ENCODE results near the gene INTU.

GRCh38 chr4:127708985-127709384 is 76.2 kb downstream of the INTU start:
- TF ChIP-seq POLR2A (IDR thresholded peaks at IDR 0.05) = no peak
- TF ChIP-seq, protein P1, sequence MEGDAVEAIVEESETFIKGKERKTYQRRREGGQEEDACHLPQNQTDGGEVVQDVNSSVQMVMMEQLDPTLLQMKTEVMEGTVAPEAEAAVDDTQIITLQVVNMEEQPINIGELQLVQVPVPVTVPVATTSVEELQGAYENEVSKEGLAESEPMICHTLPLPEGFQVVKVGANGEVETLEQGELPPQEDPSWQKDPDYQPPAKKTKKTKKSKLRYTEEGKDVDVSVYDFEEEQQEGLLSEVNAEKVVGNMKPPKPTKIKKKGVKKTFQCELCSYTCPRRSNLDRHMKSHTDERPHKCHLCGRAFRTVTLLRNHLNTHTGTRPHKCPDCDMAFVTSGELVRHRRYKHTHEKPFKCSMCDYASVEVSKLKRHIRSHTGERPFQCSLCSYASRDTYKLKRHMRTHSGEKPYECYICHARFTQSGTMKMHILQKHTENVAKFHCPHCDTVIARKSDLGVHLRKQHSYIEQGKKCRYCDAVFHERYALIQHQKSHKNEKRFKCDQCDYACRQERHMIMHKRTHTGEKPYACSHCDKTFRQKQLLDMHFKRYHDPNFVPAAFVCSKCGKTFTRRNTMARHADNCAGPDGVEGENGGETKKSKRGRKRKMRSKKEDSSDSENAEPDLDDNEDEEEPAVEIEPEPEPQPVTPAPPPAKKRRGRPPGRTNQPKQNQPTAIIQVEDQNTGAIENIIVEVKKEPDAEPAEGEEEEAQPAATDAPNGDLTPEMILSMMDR (IDR thresholded peaks at IDR 0.05) = no peak

Measured in right lobe of liver (tissue), 4 donors.